RWPE2 (cell line): ENCODE measurements around the gene SMAD3.

ENCODE experiments used
- ATAC-seq: fragments of 200-7000 bp; cut with Tn5 transposase; 3 replicates; pipeline ENCODE4 v1.9.1; 2021; ENCODE audit warnings: low read depth
- DNase-seq: peaks from one replicate; pipeline ENCODE4 v3.0.0-alpha.2; 2020; ENCODE audit warnings: low spot score
- H3K27ac ChIP-seq: fragments of 450-650 bp; 2 replicates; pipeline ENCODE4 v1.5.1; 2017; ENCODE audit warnings: mild to moderate bottlenecking; ENCODE audit not compliant: poor library complexity, severe bottlenecking
- H3K27me3 ChIP-seq: fragments of 250-450 bp; sonication (Bioruptor Pico); 2 replicates; pipeline ENCODE4 v1.5.1; 2021; ENCODE audit warnings: mild to moderate bottlenecking, moderate library complexity; ENCODE audit not compliant: insufficient read depth, poor library complexity, severe bottlenecking
- H3K36me3 ChIP-seq: fragments of 250-450 bp; sonication (Bioruptor Pico); 2 replicates; pipeline ENCODE4 v1.5.1; 2020; ENCODE audit warnings: low read depth, mild to moderate bottlenecking, moderate library complexity
- H3K4me1 ChIP-seq: fragments of 250-450 bp; sonication (Bioruptor Pico); 2 replicates; pipeline ENCODE4 v1.5.1; 2021; ENCODE audit warnings: mild to moderate bottlenecking, moderate library complexity; ENCODE audit not compliant: insufficient read depth, poor library complexity, severe bottlenecking
- H3K4me3 ChIP-seq: fragments of 250-450 bp; sonication (Bioruptor Pico); 2 replicates; pipeline ENCODE4 v1.5.1; 2021; ENCODE audit warnings: mild to moderate bottlenecking, moderate library complexity; ENCODE audit not compliant: severe bottlenecking
- H3K9me3 ChIP-seq: fragments of 250-450 bp; sonication (Bioruptor Pico); 2 replicates; pipeline ENCODE4 v1.5.1; 2021; ENCODE audit warnings: mild to moderate bottlenecking, moderate library complexity; ENCODE audit not compliant: severe bottlenecking
- TF ChIP-seq, protein P1 (sequence below): fragments of 450-650 bp; IDR thresholded peaks from one replicate; pipeline ENCODE4 v1.5.1; 2017; ENCODE audit warnings: mild to moderate bottlenecking, moderate library complexity; ENCODE audit not compliant: poor library complexity, severe bottlenecking

SMAD3 gene

DNA sequence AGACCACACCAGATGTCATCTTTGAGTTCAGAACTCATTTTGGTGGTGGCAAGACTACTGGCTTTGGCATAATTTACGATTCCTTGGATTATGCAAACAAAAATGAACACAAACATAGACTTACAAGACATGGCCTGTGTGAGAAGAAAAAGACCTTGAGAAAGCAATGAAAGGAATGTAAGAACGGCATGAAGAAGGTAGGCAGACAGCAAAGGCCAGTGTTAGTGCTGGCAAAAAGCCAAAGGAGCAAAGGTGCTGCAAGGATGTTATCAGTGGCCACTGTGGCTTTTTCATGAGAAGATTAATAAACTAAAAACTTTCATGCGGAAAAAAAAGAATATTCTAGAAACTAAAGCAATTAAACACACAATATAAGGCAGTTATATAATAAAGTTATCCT, 167.2 kb downstream of the SMAD3 start:
- DNase-seq: no peak
- Histone ChIP-seq H3K9me3 (no peaks in the 10 kb centered on the region), H3K27ac (no peak overlapping the region), H3K27me3 (no peaks in the 10 kb centered on the region), H3K4me1 (no peaks in the 10 kb centered on the region), H3K4me3 (no peak overlapping the region), H3K36me3 (peaks cover 85% of the 10 kb centered on the region)
- TF ChIP-seq, protein P1, sequence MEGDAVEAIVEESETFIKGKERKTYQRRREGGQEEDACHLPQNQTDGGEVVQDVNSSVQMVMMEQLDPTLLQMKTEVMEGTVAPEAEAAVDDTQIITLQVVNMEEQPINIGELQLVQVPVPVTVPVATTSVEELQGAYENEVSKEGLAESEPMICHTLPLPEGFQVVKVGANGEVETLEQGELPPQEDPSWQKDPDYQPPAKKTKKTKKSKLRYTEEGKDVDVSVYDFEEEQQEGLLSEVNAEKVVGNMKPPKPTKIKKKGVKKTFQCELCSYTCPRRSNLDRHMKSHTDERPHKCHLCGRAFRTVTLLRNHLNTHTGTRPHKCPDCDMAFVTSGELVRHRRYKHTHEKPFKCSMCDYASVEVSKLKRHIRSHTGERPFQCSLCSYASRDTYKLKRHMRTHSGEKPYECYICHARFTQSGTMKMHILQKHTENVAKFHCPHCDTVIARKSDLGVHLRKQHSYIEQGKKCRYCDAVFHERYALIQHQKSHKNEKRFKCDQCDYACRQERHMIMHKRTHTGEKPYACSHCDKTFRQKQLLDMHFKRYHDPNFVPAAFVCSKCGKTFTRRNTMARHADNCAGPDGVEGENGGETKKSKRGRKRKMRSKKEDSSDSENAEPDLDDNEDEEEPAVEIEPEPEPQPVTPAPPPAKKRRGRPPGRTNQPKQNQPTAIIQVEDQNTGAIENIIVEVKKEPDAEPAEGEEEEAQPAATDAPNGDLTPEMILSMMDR: no peak
- no peak for ATAC-seq

DNA sequence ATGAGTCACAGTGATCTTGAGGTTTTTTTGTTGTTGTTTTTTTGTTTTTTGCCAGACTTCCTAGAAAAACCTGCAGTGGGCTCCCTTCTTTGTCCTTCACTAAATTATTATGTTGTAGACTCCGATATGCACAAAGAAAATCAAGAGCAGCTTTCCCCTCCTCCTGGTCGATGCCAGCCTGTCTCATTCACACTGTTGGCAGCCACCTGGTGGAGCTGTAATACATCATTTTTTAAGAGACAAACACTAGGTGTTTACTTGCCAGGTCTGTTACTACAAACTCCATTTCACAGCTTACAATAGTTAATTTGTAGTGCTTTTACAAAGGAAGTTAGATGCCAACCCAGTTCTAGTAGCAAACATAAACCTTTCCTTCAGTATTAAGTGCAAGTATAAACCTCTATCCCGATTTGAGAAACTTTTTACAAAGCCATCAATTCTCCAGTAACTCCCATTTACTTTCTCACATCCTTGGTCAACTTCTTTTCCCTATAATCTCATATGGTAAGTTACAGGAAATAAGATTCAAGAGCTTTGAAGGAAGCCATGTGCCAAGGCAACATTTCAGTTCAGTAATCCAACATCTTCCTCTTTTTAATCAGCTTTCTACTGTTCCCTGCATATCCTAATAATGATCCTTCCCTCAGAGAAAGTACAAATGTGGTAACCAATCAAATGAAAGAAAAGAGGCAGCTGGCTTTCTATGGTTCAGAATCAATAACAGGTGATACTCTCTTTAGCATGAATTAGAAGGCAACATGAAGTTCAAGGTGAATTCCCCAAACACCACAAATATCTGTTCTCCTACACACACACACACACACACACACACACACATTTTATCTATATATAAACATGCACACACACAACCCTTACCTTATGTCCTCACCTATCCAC, 175.1 kb downstream of the SMAD3 start:
- H3K4me3 ChIP-seq: no peak overlapping the region
- peaks cover 31% of the 10 kb centered on the region for H3K36me3 ChIP-seq
- peak overlapping the region; percentile 14 for H3K27ac ChIP-seq
- ATAC-seq (peak; percentile 77), DNase-seq (no peak)
- no peaks in the 10 kb centered on the region for H3K27me3 ChIP-seq
- H3K9me3 ChIP-seq: no peaks in the 10 kb centered on the region
- peaks cover 40% of the 10 kb centered on the region for H3K4me1 ChIP-seq
- TF ChIP-seq, protein P1: peak; percentile 90

DNA sequence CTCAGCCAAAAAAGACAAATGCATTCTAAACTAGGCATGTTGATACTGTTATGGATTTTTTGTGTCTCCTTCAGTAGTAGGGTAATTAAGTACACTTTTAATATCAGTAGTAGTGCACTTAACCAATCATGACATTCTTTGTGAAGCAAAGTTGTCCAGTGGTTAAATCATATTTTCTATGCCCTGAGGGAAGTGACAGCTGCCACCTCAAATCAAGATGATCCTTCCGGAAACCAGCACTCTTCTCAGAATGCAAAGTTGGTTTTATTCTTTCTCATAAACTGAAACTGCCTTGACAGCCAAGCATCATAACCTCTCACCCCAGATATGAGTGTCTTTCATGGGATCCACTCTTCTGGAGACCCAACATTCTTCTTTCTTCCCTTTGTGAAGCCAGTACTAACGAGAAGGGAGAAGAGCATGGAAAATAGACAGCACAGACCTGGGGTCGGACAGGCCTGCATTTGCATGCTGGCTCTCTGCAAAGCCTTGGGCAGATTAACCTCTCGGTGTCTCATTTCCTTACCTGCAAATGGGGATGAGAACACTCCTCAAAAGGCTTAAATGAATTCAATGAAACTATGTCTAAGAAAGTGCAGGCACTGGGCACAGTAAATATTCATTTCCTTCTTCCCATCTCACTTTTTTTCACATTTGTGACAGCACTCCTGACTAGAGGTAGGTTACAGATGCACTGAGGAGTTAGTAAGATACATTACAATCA, 175.9 kb downstream of the SMAD3 start:
- no peak overlapping the region for H3K4me3 ChIP-seq
- peaks cover 31% of the 10 kb centered on the region for H3K36me3 ChIP-seq
- H3K27ac ChIP-seq: peak overlapping the region; percentile 14
- H3K4me1 ChIP-seq: peaks cover 40% of the 10 kb centered on the region
- TF ChIP-seq, protein P1: no peak
- no peak for ATAC-seq
- H3K27me3 ChIP-seq: no peaks in the 10 kb centered on the region
- DNase-seq: no peak
- H3K9me3 ChIP-seq: no peaks in the 10 kb centered on the region

DNA sequence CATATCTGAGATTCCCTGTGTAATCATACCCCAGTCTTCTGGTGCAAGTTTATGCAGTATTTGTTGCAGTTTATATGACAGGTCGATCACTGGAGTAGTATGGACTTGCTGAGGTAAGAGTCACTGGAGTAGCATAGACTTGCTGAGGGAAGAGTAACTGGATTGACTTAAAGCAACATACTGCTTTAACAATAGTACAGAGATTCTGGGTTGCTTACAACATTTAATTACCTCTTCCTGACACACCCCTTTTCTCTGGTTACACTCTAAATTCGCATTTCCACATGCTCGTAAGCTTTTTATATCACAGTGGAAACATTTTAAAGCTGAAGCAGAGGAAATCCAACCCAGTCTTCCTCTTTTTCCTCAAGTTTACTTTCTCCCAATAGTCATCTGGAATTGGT, 177.3 kb downstream of the SMAD3 start:
- Histone ChIP-seq H3K27ac (peak overlapping the region; percentile 42), H3K4me1 (peaks cover 40% of the 10 kb centered on the region), H3K4me3 (no peak overlapping the region), H3K9me3 (no peaks in the 10 kb centered on the region), H3K36me3 (peaks cover 38% of the 10 kb centered on the region), H3K27me3 (no peaks in the 10 kb centered on the region)
- ATAC-seq (peak; percentile 85), DNase-seq (no peak)
- TF ChIP-seq, protein P1: no peak
